ENCODE data around the gene HIPK4. TPM values are rescaled to one million over a fixed set of nuclear protein-coding genes. Genes with fewer than 3 reads are reported as not detected.
A peak's percentile ranks its signal among the peaks of the same experiment; 100 is the strongest.

Gene HIPK4
- total RNA-seq, 2 experiments from 2014 or later: not detected

DNA sequence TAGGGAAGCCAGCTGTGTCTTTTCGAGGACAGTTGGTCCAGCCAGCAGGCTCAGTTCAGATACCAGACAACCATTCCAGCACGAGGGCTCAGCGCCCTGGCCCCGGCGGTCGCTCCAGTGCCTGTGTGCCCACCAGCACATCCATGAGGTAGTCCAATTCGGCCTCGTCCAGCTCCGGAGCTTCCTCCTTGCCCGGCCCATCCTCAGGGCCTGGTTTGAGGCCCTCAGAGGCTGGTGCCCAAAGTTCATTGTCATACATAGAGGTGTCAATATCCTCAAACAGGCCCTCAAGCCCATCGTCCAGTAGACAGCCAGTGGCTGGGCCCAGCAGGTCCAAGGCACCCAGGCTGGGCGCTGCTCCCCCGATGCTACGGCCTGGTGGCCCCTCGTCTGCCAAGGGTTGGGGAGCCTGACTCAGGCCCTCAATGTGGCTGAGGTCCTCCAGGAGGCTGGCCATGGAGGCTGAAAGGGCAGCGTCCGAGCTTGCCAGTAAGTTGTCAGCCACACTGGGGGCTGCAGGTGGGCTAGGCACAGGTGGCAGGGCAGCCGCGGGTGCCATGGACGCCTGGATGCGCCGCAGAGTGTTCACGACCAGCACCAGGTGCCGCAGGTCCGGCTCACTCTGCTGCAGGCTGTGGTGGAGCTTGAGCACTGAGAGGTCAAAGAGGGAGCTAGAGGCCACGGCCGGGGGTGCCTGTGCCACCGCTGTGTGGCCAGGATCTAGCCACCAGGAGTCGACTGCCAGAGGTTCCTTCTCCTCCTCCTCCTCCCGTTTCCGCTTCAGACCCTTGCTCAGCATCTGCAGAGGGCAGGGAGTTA, 33.0 kb upstream of the HIPK4 start:
- Mint-ChIP-seq H3K27ac (no peak overlapping the region), H3K9me3 (ENCODE audit: low read depth) (no peaks in the 10 kb centered on the region), H3K36me3 (peaks cover 11% of the 10 kb centered on the region), H3K4me3 (no peak overlapping the region), H3K4me1 (peaks cover 27% of the 10 kb centered on the region), H3K27me3 (no peaks in the 10 kb centered on the region)
- DNase-seq (no peak), ATAC-seq (no peak)
- CTCF ChIA-PET: interaction anchor here (1.0 to 5.8 kb wide), 3 partner anchors 14 to 41 kb away, joined by 3 to 57 read pairs (median 13); partner anchors contain the start of genes BLVRB and SERTAD3

GRCh38 chr19:40421993-40422747, 32.2 kb upstream of the HIPK4 start:
- H3K36me3 Mint-ChIP-seq: peaks cover 11% of the 10 kb centered on the region
- H3K4me1 Mint-ChIP-seq: peaks cover 35% of the 10 kb centered on the region
- CTCF ChIA-PET: interaction anchor here (1.2 to 5.8 kb wide), 6 partner anchors 10 to 140 kb away, joined by 3 to 57 read pairs (median 10); partner anchors contain the start of genes BLVRB and SERTAD3
- no peak for ATAC-seq
- no peak for DNase-seq
- no peaks in the 10 kb centered on the region for H3K27me3 Mint-ChIP-seq
- peak overlapping the region; percentile 76 for H3K4me3 Mint-ChIP-seq
- H3K9me3 Mint-ChIP-seq (ENCODE audit: low read depth): no peaks in the 10 kb centered on the region
- H3K27ac Mint-ChIP-seq: peak overlapping the region; percentile 92

DNA sequence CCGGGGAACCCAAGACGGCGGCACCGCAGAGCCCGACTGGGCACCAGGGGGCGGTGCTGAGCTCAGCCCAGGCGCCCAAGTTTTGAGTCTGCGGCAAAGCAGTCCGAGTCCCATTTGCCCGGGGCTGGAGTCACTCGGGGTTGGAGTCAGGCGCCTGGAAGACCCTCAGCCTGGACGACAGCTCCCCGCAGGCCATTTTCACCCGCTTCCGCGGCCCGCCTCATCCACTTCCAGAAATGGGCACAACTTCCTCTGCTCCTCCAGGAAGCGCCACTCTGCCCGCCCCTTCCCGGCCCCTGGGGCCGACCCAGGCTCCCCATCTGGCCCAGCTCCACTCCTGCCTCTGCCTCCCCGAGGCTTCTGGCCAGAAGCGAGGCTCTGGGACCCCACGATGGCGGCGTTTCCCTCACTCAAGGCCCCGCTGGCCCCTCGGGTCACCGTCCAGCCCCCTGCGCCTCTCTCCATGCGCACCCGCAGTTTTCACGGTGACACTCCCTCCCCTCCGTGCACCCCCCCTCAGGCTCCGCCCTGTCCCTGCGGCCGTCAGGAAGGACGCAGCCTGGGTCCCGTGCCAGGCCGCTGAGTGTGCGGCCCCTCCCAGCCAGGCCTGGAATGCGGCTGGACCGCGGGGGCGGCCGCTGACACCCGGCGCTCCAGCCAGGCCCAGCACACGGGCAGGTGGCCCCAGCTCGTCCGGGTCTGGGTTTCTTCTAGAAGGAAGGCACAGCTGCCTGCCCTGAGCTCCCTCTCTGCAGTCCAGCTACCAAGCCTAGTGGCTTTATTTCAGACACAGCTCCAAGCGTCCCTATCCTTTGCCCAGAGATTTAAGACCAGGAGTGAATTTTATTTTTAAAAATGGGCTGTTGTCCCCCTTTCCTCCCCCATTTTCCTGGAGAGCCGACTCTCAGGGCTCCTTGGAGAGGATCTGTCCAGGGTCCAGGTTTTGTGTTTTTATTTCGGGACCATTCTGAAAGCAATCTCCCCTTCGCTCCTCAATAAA, 31.1 kb upstream of the HIPK4 start:
- Mint-ChIP-seq H3K4me1 (peaks cover 41% of the 10 kb centered on the region), H3K9me3 (ENCODE audit: low read depth) (no peaks in the 10 kb centered on the region), H3K27me3 (no peaks in the 10 kb centered on the region), H3K36me3 (peaks cover 11% of the 10 kb centered on the region), H3K4me3 (peak overlapping the region; percentile 76), H3K27ac (peak overlapping the region; percentile 92)
- CTCF ChIA-PET: interaction anchor here (0.6 to 5.8 kb wide), 32 partner anchors 8 to 334 kb away, joined by 3 to 57 read pairs (median 6); partner anchors contain the start of genes AKT2, BLVRB, C19orf47 and LTBP4
- peak; percentile 79 for DNase-seq
- peak; percentile 53 for ATAC-seq

- Mint-ChIP-seq H3K27ac (peak overlapping the region; percentile 92), H3K36me3 (peaks cover 11% of the 10 kb centered on the region), H3K9me3 (ENCODE audit: low read depth) (no peaks in the 10 kb centered on the region), H3K27me3 (no peaks in the 10 kb centered on the region), H3K4me1 (peaks cover 45% of the 10 kb centered on the region), H3K4me3 (peak overlapping the region; percentile 76)
- ATAC-seq (no peak), DNase-seq (no peak)
- CTCF ChIA-PET: interaction anchor here (0.6 to 5.8 kb wide), 31 partner anchors 8 to 334 kb away, joined by 3 to 57 read pairs (median 6); partner anchors contain the start of genes AKT2, BLVRB, C19orf47 and LTBP4
Measured at GRCh38 chr19:40420451-40420765, 30.4 kb upstream of the HIPK4 start.

DNA sequence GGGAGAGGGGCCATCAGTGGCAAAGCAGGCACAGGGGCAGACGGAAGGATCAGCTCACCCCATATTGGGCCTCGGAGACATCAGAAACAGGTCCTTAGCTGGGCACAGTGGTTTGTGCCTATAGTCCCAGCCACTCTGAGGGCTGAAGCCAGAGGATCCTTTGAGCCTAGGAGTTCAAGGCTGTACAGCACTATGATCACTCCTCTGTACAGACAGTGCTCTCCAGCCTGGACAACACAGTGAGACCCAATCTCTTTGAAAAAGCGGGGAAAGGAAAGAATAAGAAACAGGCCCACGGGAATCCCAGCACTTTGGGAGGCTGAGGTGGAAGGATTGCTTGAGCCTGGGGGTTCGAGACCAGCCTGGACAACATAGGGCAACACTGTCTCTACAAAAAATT, 29.8 kb upstream of the HIPK4 start:
- no peak for ATAC-seq

GRCh38 chr19:40419066-40419612, 29.2 kb upstream of the HIPK4 start:
- Mint-ChIP-seq H3K4me3 (no peak overlapping the region), H3K27ac (no peak overlapping the region), H3K27me3 (no peaks in the 10 kb centered on the region), H3K9me3 (ENCODE audit: low read depth) (no peaks in the 10 kb centered on the region), H3K4me1 (peaks cover 40% of the 10 kb centered on the region), H3K36me3 (peaks cover 5% of the 10 kb centered on the region)
- DNase-seq (no peak), ATAC-seq (no peak)
- CTCF ChIA-PET: interaction anchor here (1.1 to 1.2 kb wide), 2 partner anchors 23 to 43 kb away, joined by 3 to 4 read pairs; no protein-coding TSS in a partner anchor

More for the DNA sequence above, 29.8 kb upstream of the HIPK4 start:
- CTCF ChIA-PET: interaction anchor here (1.0 to 5.8 kb wide), 20 partner anchors 9 to 215 kb away, joined by 3 to 57 read pairs (median 7); partner anchors contain the start of genes AKT2, BLVRB, C19orf47 and LTBP4
- Mint-ChIP-seq H3K4me1 (peaks cover 45% of the 10 kb centered on the region), H3K4me3 (peak overlapping the region; percentile 17), H3K36me3 (peaks cover 9% of the 10 kb centered on the region), H3K27me3 (no peaks in the 10 kb centered on the region), H3K9me3 (ENCODE audit: low read depth) (no peaks in the 10 kb centered on the region), H3K27ac (peak overlapping the region; percentile 31)
- DNase-seq: no peak

GRCh38 chr19:40418040-40418439, 28.1 kb upstream of the HIPK4 start:
- DNase-seq: no peak
- peaks cover 5% of the 10 kb centered on the region for H3K36me3 Mint-ChIP-seq
- peaks cover 41% of the 10 kb centered on the region for H3K4me1 Mint-ChIP-seq
- H3K27me3 Mint-ChIP-seq: no peaks in the 10 kb centered on the region
- CTCF ChIA-PET: interaction anchor here (1.1 to 2.1 kb wide), 2 partner anchors 10 to 44 kb away, joined by 4 to 6 read pairs; no protein-coding TSS in a partner anchor
- no peaks in the 10 kb centered on the region for H3K9me3 Mint-ChIP-seq (ENCODE audit: low read depth)
- H3K27ac Mint-ChIP-seq: peak overlapping the region; percentile 73
- no peak overlapping the region for H3K4me3 Mint-ChIP-seq
- no peak for ATAC-seq

- ATAC-seq: no peak
- H3K27ac Mint-ChIP-seq: peak overlapping the region; percentile 73
- H3K27me3 Mint-ChIP-seq: no peaks in the 10 kb centered on the region
- no peak for DNase-seq
- H3K9me3 Mint-ChIP-seq (ENCODE audit: low read depth): no peaks in the 10 kb centered on the region
- peaks cover 5% of the 10 kb centered on the region for H3K36me3 Mint-ChIP-seq
- peaks cover 41% of the 10 kb centered on the region for H3K4me1 Mint-ChIP-seq
- CTCF ChIA-PET: interaction anchor here (0.6 to 2.1 kb wide), 3 partner anchors 9 to 112 kb away, joined by 3 to 6 read pairs (median 4); partner anchors contain the start of gene SERTAD1
- H3K4me3 Mint-ChIP-seq: no peak overlapping the region
Measured at GRCh38 chr19:40417643-40417981, 27.6 kb upstream of the HIPK4 start.

DNA sequence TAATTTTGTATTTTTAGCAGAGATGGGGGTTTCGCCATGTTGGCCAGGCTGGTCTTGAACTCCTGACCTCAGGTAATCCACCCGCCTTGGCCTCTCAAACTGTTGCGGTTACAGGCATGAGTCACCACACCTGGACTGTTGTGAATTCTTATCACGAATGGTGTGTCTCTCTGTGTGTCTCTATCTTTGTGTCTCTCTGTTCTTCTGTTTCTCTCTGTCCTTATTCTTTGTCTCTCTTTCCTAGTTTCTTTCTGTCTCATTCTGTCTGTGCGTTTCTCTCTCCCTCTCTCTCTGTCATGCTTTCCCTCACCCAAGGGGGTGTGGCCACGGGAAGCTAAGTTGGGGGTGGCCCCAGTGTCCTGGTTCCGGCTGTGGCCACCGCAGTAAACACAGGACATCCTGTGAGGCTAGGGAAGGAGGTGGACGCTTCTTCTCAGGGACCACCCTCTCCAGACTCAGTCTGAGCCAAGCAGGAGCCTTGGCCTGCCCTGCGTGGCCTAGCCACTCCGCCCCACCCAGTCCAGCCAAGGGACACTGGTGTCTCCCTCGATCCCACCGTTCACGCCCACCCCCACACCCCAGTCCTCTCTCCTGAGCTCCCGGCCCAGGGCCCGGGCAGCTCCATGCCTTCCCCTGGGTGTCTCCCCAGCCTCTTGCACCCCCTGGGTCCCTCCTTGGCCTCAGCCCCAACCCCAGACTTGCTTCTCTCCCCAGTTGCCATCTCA, 27.1 kb upstream of the HIPK4 start:
- Mint-ChIP-seq H3K27me3 (no peaks in the 10 kb centered on the region), H3K27ac (peak overlapping the region; percentile 73), H3K4me1 (peaks cover 36% of the 10 kb centered on the region), H3K36me3 (no peaks in the 10 kb centered on the region), H3K9me3 (ENCODE audit: low read depth) (no peaks in the 10 kb centered on the region), H3K4me3 (peak overlapping the region; percentile 25)
- DNase-seq (peak; percentile 60), ATAC-seq (no peak)
- CTCF ChIA-PET: interaction anchor here (0.6 to 2.1 kb wide), 3 partner anchors 9 to 112 kb away, joined by 3 to 6 read pairs (median 4); partner anchors contain the start of gene SERTAD1

DNA sequence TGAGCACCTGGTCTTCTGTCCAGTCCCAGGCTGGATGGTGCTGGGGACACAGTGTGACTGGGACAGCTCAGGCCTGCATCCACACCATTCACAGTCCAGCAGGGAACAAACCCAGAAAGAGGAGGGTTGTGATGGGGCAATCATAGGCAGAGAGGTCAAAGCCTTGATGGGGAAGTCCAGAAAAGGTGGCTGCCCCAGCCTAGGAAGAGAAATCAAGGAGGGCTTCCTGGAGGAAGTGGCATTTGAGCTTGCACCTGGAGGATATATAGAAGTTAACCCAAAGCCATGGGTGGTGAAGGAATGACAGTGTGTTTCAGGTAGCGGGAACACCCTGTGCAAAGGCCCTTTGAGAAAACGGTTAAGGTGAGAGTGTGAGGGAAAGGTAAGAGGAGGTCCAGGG, 25.8 kb upstream of the HIPK4 start:
- DNase-seq: no peak
- no peaks in the 10 kb centered on the region for H3K36me3 Mint-ChIP-seq
- H3K4me3 Mint-ChIP-seq: no peak overlapping the region
- H3K4me1 Mint-ChIP-seq: peaks cover 33% of the 10 kb centered on the region
- H3K9me3 Mint-ChIP-seq (ENCODE audit: low read depth): no peaks in the 10 kb centered on the region
- H3K27me3 Mint-ChIP-seq: peaks cover 2% of the 10 kb centered on the region
- CTCF ChIA-PET: interaction anchor here (0.9 to 2.1 kb wide), 4 partner anchors 8 to 110 kb away, joined by 3 to 6 read pairs (median 4); no protein-coding TSS in a partner anchor
- no peak overlapping the region for H3K27ac Mint-ChIP-seq
- no peak for ATAC-seq

GRCh38 chr19:40414542-40415535, 24.9 kb upstream of the HIPK4 start:
- H3K4me3 Mint-ChIP-seq: no peak overlapping the region
- no peaks in the 10 kb centered on the region for H3K9me3 Mint-ChIP-seq (ENCODE audit: low read depth)
- no peak overlapping the region for H3K27ac Mint-ChIP-seq
- CTCF ChIA-PET: interaction anchor here (1.0 to 1.7 kb wide), 3 partner anchors 12 to 220 kb away, joined by 3 to 4 read pairs (median 3); no protein-coding TSS in a partner anchor
- no peak for ATAC-seq
- DNase-seq: no peak
- H3K4me1 Mint-ChIP-seq: peaks cover 29% of the 10 kb centered on the region
- peaks cover 2% of the 10 kb centered on the region for H3K27me3 Mint-ChIP-seq
- no peaks in the 10 kb centered on the region for H3K36me3 Mint-ChIP-seq
